HL-60 (cell line): ENCODE data around the gene TLL2.

ENCODE experiments used
- CTCF ChIP-seq: IDR thresholded peaks from one replicate; pipeline ENCODE4 v1.5.1; 2011; ENCODE audit warnings: low read length, control low read depth, inconsistent platforms; ENCODE audit not compliant: insufficient read depth
- GABPA ChIP-seq: IDR thresholded peaks from 2 replicates; pipeline ENCODE4 v1.6.1; 2012; ENCODE audit warnings: low read depth
- POLR2AphosphoS5 ChIP-seq: IDR thresholded peaks from 2 replicates; pipeline ENCODE4 v1.6.1; 2012; ENCODE audit warnings: low read depth
- REST ChIP-seq: IDR thresholded peaks from 2 replicates; pipeline ENCODE4 v1.6.1; 2012; ENCODE audit warnings: low read depth; ENCODE audit not compliant: insufficient replicate concordance

- TF ChIP-seq CTCF (no peak), POLR2AphosphoS5 (no peak), REST (no peak), GABPA (no peak)
These were observed 77.7 kb downstream of the TLL2 start for GRCh38 chr10:96436035-96436434.
